ENCODE data around the gene THBS3. TPM values are rescaled to one million over a fixed set of nuclear protein-coding genes. Genes with fewer than 3 reads are reported as not detected.
"Not testable (repeated sequence)": the region's sequence is repeated elsewhere in the genome, so short reads cannot be mapped to it uniquely, and the experiment has no call there.

The THBS3 gene
- total and polyA plus RNA-seq, 2 experiments from 2014 or later = 19.8 to 39.9 TPM

DNA sequence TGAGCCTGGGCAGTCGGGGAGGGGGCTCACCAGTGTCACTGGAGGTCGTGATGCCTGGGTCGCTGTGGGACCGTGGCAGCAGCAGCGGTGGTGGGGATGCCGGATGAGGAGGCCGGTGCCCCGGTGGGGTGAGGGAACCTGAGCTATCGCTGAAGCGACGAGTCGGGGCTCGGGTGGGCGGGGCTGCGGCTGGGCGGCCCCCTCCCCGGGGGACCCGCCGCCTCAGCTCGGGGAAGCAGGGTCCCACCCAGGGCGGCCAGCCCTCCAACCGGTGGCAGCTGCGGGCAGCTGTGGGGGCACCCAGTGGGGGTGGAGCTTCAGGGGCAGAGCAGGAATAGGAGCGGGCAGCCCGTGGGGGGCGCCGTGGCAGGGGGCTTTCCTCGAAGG is 42.5 kb upstream of the THBS3 start:
- Histone ChIP-seq H4K20me1 (ENCODE audit: insufficient read depth, poor library complexity, severe bottlenecking) (no peaks in the 10 kb centered on the region), H3K4me1 (ENCODE audit: insufficient read depth) (peaks cover 20% of the 10 kb centered on the region), H3K79me2 (peaks cover 25% of the 10 kb centered on the region), H3K9me3 (ENCODE audit: low read depth) (no peaks in the 10 kb centered on the region), H2AFZ (no peak overlapping the region), H3K4me3 (no peak overlapping the region), H3K36me3 (replicated peaks; ENCODE audit: insufficient read depth, low read depth) (no peaks in the 10 kb centered on the region), H3K9me2 (replicated peaks; ENCODE audit: insufficient read depth) (no peaks in the 10 kb centered on the region), H3K27ac (no peak overlapping the region), H3K27me3 (no peaks in the 10 kb centered on the region), H3K4me2 (peak overlapping the region; percentile 74)
- DNase-seq (ENCODE audit: low spot score) = no peak
- WGBS (ENCODE audit: low lambda C conversion rate, missing lambda C conversion rate) = 70% methylated on average over 16 of the region's 28 CpGs
- TF ChIP-seq EZH2phosphoT487 (IDR thresholded peaks at IDR 0.05; ENCODE audit: low read depth, severe bottlenecking, unreplicated experiment) (no peak), EZH2 (IDR thresholded peaks at IDR 0.05; ENCODE audit: borderline replicate concordance) (no peak)
- TF ChIP-seq, protein P1, sequence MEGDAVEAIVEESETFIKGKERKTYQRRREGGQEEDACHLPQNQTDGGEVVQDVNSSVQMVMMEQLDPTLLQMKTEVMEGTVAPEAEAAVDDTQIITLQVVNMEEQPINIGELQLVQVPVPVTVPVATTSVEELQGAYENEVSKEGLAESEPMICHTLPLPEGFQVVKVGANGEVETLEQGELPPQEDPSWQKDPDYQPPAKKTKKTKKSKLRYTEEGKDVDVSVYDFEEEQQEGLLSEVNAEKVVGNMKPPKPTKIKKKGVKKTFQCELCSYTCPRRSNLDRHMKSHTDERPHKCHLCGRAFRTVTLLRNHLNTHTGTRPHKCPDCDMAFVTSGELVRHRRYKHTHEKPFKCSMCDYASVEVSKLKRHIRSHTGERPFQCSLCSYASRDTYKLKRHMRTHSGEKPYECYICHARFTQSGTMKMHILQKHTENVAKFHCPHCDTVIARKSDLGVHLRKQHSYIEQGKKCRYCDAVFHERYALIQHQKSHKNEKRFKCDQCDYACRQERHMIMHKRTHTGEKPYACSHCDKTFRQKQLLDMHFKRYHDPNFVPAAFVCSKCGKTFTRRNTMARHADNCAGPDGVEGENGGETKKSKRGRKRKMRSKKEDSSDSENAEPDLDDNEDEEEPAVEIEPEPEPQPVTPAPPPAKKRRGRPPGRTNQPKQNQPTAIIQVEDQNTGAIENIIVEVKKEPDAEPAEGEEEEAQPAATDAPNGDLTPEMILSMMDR (IDR thresholded peaks at IDR 0.05; ENCODE audit: poor library complexity) = no peak

DNA sequence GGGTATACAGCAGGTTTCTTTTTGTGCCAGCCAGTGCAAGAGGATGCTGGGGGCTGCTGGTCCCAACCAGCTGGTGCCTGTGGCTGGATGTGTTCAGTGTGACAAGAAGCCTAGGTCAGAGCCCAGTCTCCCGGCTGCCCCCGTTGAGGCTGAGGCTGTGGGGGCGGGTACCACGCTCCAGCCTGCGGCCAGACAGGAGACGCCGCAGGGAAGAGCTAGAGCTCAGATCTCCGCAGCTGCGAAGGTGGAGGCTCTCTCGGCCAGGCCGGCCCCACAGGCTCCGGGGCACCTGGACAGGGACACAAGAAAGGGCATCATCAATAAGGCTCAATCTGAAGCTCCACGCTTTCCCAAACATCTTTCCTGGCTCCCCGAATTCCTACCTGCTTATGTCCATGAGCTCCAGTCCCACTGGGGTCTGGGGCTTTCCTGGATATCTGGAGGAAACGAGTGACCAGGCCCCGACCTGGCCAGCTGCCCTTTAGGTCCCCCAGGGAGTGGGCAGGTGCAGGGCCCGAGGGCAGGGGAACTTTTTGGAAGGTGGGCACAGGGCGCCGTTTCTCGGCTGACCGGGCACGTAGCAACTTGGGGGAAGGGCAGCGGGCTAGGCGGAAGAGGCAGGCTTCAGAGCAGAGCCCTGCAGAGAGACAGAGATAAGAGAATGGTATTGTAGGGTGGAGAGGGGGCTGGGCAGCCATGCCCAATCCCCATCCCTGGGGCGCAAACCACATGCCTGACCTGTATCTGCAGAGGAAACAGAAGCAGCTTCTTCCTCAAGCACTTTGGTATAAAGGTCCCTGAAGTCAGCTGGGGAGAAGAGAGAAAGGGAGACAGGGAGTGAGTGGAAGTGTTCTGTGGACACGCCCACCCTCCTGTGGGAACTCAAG is 40.2 kb upstream of the THBS3 start:
- DNase-seq (ENCODE audit: low spot score) = no peak
- Histone ChIP-seq H2AFZ (no peak overlapping the region), H3K27ac (no peak overlapping the region), H3K9me3 (ENCODE audit: low read depth) (no peaks in the 10 kb centered on the region), H3K9me2 (replicated peaks; ENCODE audit: insufficient read depth) (no peaks in the 10 kb centered on the region), H3K27me3 (no peaks in the 10 kb centered on the region), H4K20me1 (ENCODE audit: insufficient read depth, poor library complexity, severe bottlenecking) (no peaks in the 10 kb centered on the region), H3K4me2 (no peak overlapping the region), H3K4me1 (ENCODE audit: insufficient read depth) (peaks cover 14% of the 10 kb centered on the region), H3K4me3 (no peak overlapping the region), H3K79me2 (peaks cover 8% of the 10 kb centered on the region), H3K36me3 (replicated peaks; ENCODE audit: insufficient read depth, low read depth) (no peaks in the 10 kb centered on the region)
- 96% methylated on average over 26 of the region's 26 CpGs for WGBS (ENCODE audit: low lambda C conversion rate, missing lambda C conversion rate)
- no peak for TF ChIP-seq EZH2 (IDR thresholded peaks at IDR 0.05; ENCODE audit: borderline replicate concordance)
- TF ChIP-seq, protein P1 (IDR thresholded peaks at IDR 0.05; ENCODE audit: poor library complexity) = no peak
- no peak for TF ChIP-seq EZH2phosphoT487 (IDR thresholded peaks at IDR 0.05; ENCODE audit: low read depth, severe bottlenecking, unreplicated experiment)

DNA sequence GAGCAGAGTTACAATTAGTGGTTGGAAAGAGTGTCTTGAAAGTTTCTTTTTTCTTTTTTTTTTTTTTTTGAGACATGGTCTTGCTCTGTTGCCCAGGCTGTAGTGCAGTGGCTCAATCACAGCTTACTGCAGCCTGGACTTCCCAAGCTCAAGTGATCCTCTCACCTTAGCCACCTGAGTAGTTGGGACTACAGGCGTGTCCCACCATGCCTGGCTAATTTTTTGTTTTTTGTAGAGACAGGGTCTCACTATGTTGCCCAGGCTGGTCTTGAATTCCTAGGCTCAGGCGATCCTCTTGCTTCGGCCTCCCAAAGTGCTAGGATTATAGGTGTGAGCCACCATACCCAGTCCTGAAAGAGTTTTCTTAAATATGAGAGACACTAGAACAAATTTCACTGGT is 39.1 kb upstream of the THBS3 start:
- not testable (repeated sequence) for H3K27ac ChIP-seq; H4K20me1 ChIP-seq (ENCODE audit: insufficient read depth, poor library complexity, severe bottlenecking); DNase-seq (ENCODE audit: low spot score); H3K4me2 ChIP-seq; H3K4me3 ChIP-seq; H3K36me3 ChIP-seq (replicated peaks; ENCODE audit: insufficient read depth, low read depth); H2AFZ ChIP-seq; H3K9me2 ChIP-seq (replicated peaks; ENCODE audit: insufficient read depth); H3K27me3 ChIP-seq; H3K9me3 ChIP-seq (ENCODE audit: low read depth)
- 100% methylated on average over 3 of the region's 3 CpGs for WGBS (ENCODE audit: low lambda C conversion rate, missing lambda C conversion rate)
- Histone ChIP-seq H3K4me1 (ENCODE audit: insufficient read depth) (peaks cover 20% of the 10 kb centered on the region), H3K79me2 (peaks cover 13% of the 10 kb centered on the region)

DNA sequence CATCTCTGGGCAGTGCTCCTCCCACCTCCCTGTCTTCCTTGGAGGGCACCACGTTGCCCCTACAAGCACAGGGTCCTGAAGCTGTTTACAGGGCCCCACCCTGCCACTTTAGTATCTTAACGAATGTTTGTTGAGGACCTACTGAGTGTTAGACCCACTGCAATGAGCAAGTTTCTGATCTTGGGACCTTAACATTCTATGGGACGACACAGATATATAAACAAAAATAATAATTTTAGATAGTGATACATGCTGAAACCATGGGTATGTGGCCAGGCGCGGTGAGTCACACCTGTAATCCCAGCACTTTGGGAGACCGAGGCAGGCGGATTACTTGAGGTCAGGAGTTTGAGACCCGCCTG is 37.4 kb upstream of the THBS3 start:
- H3K79me2 ChIP-seq = peaks cover 11% of the 10 kb centered on the region
- TF ChIP-seq EZH2 (IDR thresholded peaks at IDR 0.05; ENCODE audit: borderline replicate concordance) (no peak), EZH2phosphoT487 (IDR thresholded peaks at IDR 0.05; ENCODE audit: low read depth, severe bottlenecking, unreplicated experiment) (no peak)
- TF ChIP-seq, protein P1 (IDR thresholded peaks at IDR 0.05; ENCODE audit: poor library complexity) = no peak
- peak overlapping the region; percentile 84 for H3K4me2 ChIP-seq
- H3K36me3 ChIP-seq (replicated peaks; ENCODE audit: insufficient read depth, low read depth) = no peaks in the 10 kb centered on the region
- 66% methylated on average over 8 of the region's 8 CpGs for WGBS (ENCODE audit: low lambda C conversion rate, missing lambda C conversion rate)
- H3K9me3 ChIP-seq (ENCODE audit: low read depth) = no peaks in the 10 kb centered on the region
- H3K4me3 ChIP-seq = peak overlapping the region; percentile 21
- H3K27ac ChIP-seq = peak overlapping the region; percentile 74
- H2AFZ ChIP-seq = peak overlapping the region; percentile 80
- H3K4me1 ChIP-seq (ENCODE audit: insufficient read depth) = peaks cover 15% of the 10 kb centered on the region
- no peaks in the 10 kb centered on the region for H3K9me2 ChIP-seq (replicated peaks; ENCODE audit: insufficient read depth)
- no peaks in the 10 kb centered on the region for H3K27me3 ChIP-seq
- no peak for DNase-seq (ENCODE audit: low spot score)
- H4K20me1 ChIP-seq (ENCODE audit: insufficient read depth, poor library complexity, severe bottlenecking) = no peaks in the 10 kb centered on the region
